Esophagus muscularis mucosa (tissue), 4 donors: ENCODE measurements around the gene NUP54.

Source experiments
- CTCF ChIP-seq, 3 experiments: fragments of 200-600 bp in 2 of 3; fragments of 450-650 bp in 1 of 3; sonication (generic) in 2 of 3; IDR thresholded peaks; one replicate each; pipeline ENCODE4 v1.5.1; 2017 to 2019; ENCODE audit warnings: antibody characterized with exemption in 3 of 3, mild to moderate bottlenecking in 2 of 3, moderate library complexity in 1 of 3
- EP300 ChIP-seq: sonication (generic); formaldehyde crosslinking; IDR thresholded peaks from one replicate; pipeline ENCODE4 v1.6.1; 2017; ENCODE audit warnings: antibody characterized with exemption
- POLR2A ChIP-seq: fragments of 450-650 bp; IDR thresholded peaks from one replicate; pipeline ENCODE4 v1.6.1; 2017; ENCODE audit warnings: antibody characterized with exemption, moderate library complexity, mild to moderate bottlenecking, low read depth
- POLR2AphosphoS5 ChIP-seq, 2 donors: sonication (generic); formaldehyde crosslinking; IDR thresholded peaks; one replicate each; pipeline ENCODE4 v1.6.1; 2017; ENCODE audit warnings: antibody characterized with exemption in 2 of 2

- no peak for TF ChIP-seq POLR2AphosphoS5 (IDR thresholded peaks at IDR 0.05)
- TF ChIP-seq CTCF (IDR thresholded peaks at IDR 0.05): no peak
- no peak for TF ChIP-seq POLR2A
- no peak for TF ChIP-seq EP300
Measured at GRCh38 chr4:76095568-76095967, 52.6 kb downstream of the NUP54 start.
